Measurements from ENCODE around the gene NCOA7. TPM values are rescaled to one million over a fixed set of nuclear protein-coding genes. Genes with fewer than 3 reads are reported as not detected.

NCOA7 gene
- total and polyA plus RNA-seq, 4 donors: 8.6 to 40.9 (median 17.6) TPM

- 34% methylated on average over 5 of the region's 5 CpGs for WGBS
- H3K27ac ChIP-seq (ENCODE audit: low read depth in 1 of 2, low read length in 2 of 2): no peak overlapping the region
These were observed 183.6 kb downstream of the NCOA7 start for GRCh38 chr6:125974214-125974866.

DNA sequence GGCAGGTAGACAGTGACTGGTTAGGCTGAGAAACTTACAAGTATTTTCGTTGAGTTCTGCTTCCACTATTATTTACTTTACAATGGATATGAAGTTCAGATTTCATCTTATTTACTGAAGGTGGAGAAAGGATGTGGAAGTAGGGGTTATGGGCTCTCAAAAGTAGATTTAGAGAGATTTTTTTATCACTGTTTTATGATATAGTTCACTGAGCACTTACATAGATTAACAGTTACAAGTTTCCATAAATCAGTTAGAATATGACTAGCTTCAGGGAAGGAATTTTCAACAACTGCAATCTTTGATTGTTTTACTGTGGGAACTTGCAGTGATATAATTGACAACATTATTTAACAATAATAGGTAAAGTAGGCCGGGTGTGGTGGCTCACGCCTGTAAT lies 188.3 kb downstream of the NCOA7 start:
- peaks cover 1 to 11% (median 5%) of the 10 kb centered on the region in 4 donors for H3K36me3 ChIP-seq (ENCODE audit: control insufficient read depth in 4 of 4, insufficient read depth in 3 of 4, low read depth in 1 of 4, low read length in 3 of 4)
- H3K27me3 ChIP-seq (ENCODE audit: control insufficient read depth in 4 of 4, insufficient read depth in 4 of 4, low read length in 3 of 4): no peaks in the 10 kb centered on the region
- H3K27ac ChIP-seq (ENCODE audit: low read depth in 1 of 2, low read length in 2 of 2): peak overlapping the region in 1 of 2 donors; percentile 39
- peaks cover 6 to 24% (median 19%) of the 10 kb centered on the region in 4 donors for H3K4me1 ChIP-seq (ENCODE audit: control insufficient read depth in 4 of 4, insufficient read depth in 4 of 4, low read length in 3 of 4)
- WGBS: 73% methylated on average over 3 of the region's 3 CpGs
- no peaks in the 10 kb centered on the region for H3K9me3 ChIP-seq (ENCODE audit: control insufficient read depth in 4 of 4, low read length in 3 of 4)
- TF ChIP-seq RXRA (IDR thresholded peaks at IDR 0.05): no peak
- TF ChIP-seq HNF4A (conservative IDR thresholded peaks at IDR 0.05): peak in 1 of 2 donors; percentile 0
- no peak for DNase-seq (ENCODE audit: low spot score)
- no peak overlapping the region for H3K4me3 ChIP-seq (ENCODE audit: low read depth in 1 of 3, low read length in 3 of 3)
- H3K9ac ChIP-seq (ENCODE audit: low read depth in 1 of 2, low read length in 2 of 2): no peak overlapping the region

More at GRCh38 chr6:125974214-125974866, 183.6 kb downstream of the NCOA7 start:
- Histone ChIP-seq H3K9ac (ENCODE audit: low read depth in 1 of 2, low read length in 2 of 2) (no peak overlapping the region), H3K4me1 (ENCODE audit: control insufficient read depth in 4 of 4, insufficient read depth in 4 of 4, low read length in 3 of 4) (peaks cover 0 to 5% (median 4%) of the 10 kb centered on the region in 4 donors), H3K4me3 (ENCODE audit: low read depth in 1 of 3, low read length in 3 of 3) (no peak overlapping the region), H3K36me3 (ENCODE audit: control insufficient read depth in 4 of 4, insufficient read depth in 3 of 4, low read depth in 1 of 4, low read length in 3 of 4) (peaks cover 1 to 15% (median 5%) of the 10 kb centered on the region in 4 donors), H3K27me3 (ENCODE audit: control insufficient read depth in 4 of 4, insufficient read depth in 4 of 4, low read length in 3 of 4) (no peaks in the 10 kb centered on the region), H3K9me3 (ENCODE audit: control insufficient read depth in 4 of 4, low read length in 3 of 4) (no peaks in the 10 kb centered on the region)
- TF ChIP-seq SP1 (IDR thresholded peaks at IDR 0.05) (no peak), EGR1 (IDR thresholded peaks at IDR 0.05; ENCODE audit: low read depth in 2 of 2) (no peak), REST (IDR thresholded peaks at IDR 0.05) (no peak), TAF1 (conservative IDR thresholded peaks at IDR 0.05) (no peak), HNF4A (conservative IDR thresholded peaks at IDR 0.05) (no peak), GABPA (IDR thresholded peaks at IDR 0.05 in 1 of 2, conservative IDR thresholded peaks at IDR 0.05 in 1 of 2) (no peak), NR2F2 (IDR thresholded peaks at IDR 0.05) (no peak), YY1 (IDR thresholded peaks at IDR 0.05) (no peak), RAD21 (IDR thresholded peaks at IDR 0.05) (peak; percentile 83), JUND (IDR thresholded peaks at IDR 0.05) (no peak), RXRA (IDR thresholded peaks at IDR 0.05) (no peak), FOXA2 (IDR thresholded peaks at IDR 0.05) (no peak), HNF4G (IDR thresholded peaks at IDR 0.05) (no peak)
- TF ChIP-seq, protein P1, sequence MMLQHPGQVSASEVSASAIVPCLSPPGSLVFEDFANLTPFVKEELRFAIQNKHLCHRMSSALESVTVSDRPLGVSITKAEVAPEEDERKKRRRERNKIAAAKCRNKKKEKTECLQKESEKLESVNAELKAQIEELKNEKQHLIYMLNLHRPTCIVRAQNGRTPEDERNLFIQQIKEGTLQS (IDR thresholded peaks at IDR 0.05): no peak
- TF ChIP-seq, protein P2, sequence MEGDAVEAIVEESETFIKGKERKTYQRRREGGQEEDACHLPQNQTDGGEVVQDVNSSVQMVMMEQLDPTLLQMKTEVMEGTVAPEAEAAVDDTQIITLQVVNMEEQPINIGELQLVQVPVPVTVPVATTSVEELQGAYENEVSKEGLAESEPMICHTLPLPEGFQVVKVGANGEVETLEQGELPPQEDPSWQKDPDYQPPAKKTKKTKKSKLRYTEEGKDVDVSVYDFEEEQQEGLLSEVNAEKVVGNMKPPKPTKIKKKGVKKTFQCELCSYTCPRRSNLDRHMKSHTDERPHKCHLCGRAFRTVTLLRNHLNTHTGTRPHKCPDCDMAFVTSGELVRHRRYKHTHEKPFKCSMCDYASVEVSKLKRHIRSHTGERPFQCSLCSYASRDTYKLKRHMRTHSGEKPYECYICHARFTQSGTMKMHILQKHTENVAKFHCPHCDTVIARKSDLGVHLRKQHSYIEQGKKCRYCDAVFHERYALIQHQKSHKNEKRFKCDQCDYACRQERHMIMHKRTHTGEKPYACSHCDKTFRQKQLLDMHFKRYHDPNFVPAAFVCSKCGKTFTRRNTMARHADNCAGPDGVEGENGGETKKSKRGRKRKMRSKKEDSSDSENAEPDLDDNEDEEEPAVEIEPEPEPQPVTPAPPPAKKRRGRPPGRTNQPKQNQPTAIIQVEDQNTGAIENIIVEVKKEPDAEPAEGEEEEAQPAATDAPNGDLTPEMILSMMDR (IDR thresholded peaks at IDR 0.05; ENCODE audit: low read depth, low read length, missing input control): peak; percentile 66
- TF ChIP-seq, protein P3, sequence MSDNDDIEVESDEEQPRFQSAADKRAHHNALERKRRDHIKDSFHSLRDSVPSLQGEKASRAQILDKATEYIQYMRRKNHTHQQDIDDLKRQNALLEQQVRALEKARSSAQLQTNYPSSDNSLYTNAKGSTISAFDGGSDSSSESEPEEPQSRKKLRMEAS (IDR thresholded peaks at IDR 0.05): no peak
- DNase-seq (ENCODE audit: low spot score): no peak

Small RNA genes within 50 kb of the gene (small RNA-seq; reads per million reads assigned to genes)
- gene RNA5SP216: not detected

Other genes starting within 250 kb of the NCOA7 start
- gene HEY2, start 41.3 kb upstream of the NCOA7 start, total RNA-seq: 1 to 10 TPM; 1.0 to 1.4 TPM
- gene HEY2, start 41.3 kb upstream of the NCOA7 start, polyA plus RNA-seq: 1 to 10 TPM; 1.4 to 2.0 TPM
- gene HINT3, start 165.8 kb downstream of the NCOA7 start, total RNA-seq: 10 to 100 TPM; 12.1 to 17.4 TPM
- 1 to 10 TPM; 5.6 to 9.2 TPM for gene HINT3, start 165.8 kb downstream of the NCOA7 start, polyA plus RNA-seq
- gene TRMT11, start 195.6 kb downstream of the NCOA7 start, total RNA-seq: 10 to 100 TPM in 1 of 2 donors, 1 to 10 TPM in 1; 9.9 to 82.3 TPM
- 10 to 100 TPM; 10.3 to 24.1 TPM for gene TRMT11, start 195.6 kb downstream of the NCOA7 start, polyA plus RNA-seq

Measured in liver (tissue), 10 donors.